GM21515 (cell line): ENCODE results near the gene KCNH6.
A peak's percentile ranks its signal among the peaks of the same experiment; 100 is the strongest.

Source experiments
- ATAC-seq: cut with Tn5 transposase; IDR thresholded peaks from one replicate; pipeline ENCODE4 v1.9.1; 2021; ENCODE audit not compliant: unreplicated experiment

Gene KCNH6

GRCh38 chr17:63549946-63550816 lies 27.0 kb downstream of the KCNH6 start, which contains the start of gene DCAF7:
Gene DCAF7, plus strand, starts transcription at chr17:63550477. Its CDS starts 201 bp downstream, at chr17:63550678.
- peak; percentile 91 for ATAC-seq

GRCh38 chr17:63550817-63551639 lies 27.9 kb downstream of the KCNH6 start:
- ATAC-seq: peak; percentile 2

GRCh38 chr17:63552211-63552610 lies 29.1 kb downstream of the KCNH6 start:
- no peak for ATAC-seq

GRCh38 chr17:63555500-63556156 lies 32.5 kb downstream of the KCNH6 start:
- no peak for ATAC-seq

GRCh38 chr17:63557416-63557815 lies 34.3 kb downstream of the KCNH6 start:
- ATAC-seq: no peak

- no peak for ATAC-seq
These were observed 35.3 kb downstream of the KCNH6 start for GRCh38 chr17:63558441-63558840.

GRCh38 chr17:63561819-63562218 lies 38.7 kb downstream of the KCNH6 start:
- ATAC-seq: no peak

DNA sequence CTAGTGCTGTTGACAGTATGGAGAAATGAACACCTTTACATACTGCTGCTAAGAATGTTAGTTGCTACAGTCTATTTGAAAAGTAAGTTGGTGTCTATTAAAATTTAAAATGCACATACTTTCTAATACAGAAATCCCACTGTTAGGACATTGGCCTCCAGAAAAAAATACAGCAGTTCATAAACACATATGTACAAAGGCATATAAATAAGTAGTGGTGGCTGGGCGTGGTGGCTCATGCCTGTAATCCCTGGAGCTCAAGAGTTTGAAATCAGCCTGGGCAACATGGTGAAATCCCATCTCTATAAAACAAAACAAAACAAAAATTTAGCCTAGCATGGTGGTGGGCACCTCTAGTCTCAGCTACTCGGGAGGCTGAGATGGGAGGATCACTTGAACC lies 40.2 kb downstream of the KCNH6 start:
- ATAC-seq: no peak

GRCh38 chr17:63564562-63564961 lies 41.4 kb downstream of the KCNH6 start:
- ATAC-seq: no peak

DNA sequence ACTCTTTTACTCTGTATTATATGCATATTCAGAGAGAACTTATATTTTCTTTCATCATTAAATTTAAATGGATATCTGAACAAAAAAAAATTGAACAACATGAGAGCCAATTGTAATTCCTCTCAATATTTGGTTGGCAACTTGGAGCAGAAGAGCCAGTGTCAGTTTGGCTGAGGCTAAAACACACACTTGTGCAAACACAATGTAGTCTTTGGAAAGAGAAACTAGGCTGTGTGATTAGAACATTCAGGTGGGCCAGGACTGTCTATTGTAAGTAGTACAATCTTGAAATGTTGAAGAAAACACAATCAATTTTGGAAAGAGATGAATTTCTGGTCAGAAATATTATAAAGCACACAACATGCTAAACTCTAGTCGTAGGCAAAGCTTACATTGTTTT lies 44.1 kb downstream of the KCNH6 start:
- ATAC-seq: no peak

- ATAC-seq: no peak
These were observed 45.4 kb downstream of the KCNH6 start for GRCh38 chr17:63568563-63568962.

- no peak for ATAC-seq
These were observed 48.6 kb downstream of the KCNH6 start for GRCh38 chr17:63571632-63572310.

- no peak for ATAC-seq
These were observed 50.5 kb downstream of the KCNH6 start for GRCh38 chr17:63573634-63574033.

GRCh38 chr17:63578027-63578768 lies 55.0 kb downstream of the KCNH6 start:
- no peak for ATAC-seq

GRCh38 chr17:63578769-63579111 lies 55.6 kb downstream of the KCNH6 start:
- no peak for ATAC-seq

GRCh38 chr17:63579633-63580032 lies 56.5 kb downstream of the KCNH6 start:
- ATAC-seq: no peak

- no peak for ATAC-seq
These were observed 64.6 kb downstream of the KCNH6 start for GRCh38 chr17:63587770-63588169.

- no peak for ATAC-seq
These were observed 65.6 kb downstream of the KCNH6 start for GRCh38 chr17:63588797-63589196.

GRCh38 chr17:63589646-63590045 lies 66.5 kb downstream of the KCNH6 start:
- no peak for ATAC-seq

DNA sequence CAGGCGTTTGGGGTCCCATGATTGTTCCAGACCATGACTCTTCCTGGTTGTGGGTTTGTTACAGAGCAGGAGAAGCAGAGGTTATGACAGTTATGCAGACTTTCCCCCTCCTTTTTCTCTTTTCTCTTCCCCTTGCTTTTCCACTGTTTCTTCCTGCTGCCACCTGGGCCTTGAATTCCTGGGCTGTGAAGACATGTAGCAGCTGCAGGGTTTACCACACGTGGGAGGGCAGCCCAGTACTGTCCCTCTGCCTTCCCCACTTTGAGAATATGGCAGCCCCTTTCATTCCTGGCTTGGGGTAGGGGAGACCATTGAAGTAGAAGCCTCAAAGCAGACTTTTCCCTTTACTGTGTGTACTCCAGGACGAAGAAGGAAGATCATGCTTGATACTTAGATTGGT lies 69.6 kb downstream of the KCNH6 start:
- no peak for ATAC-seq
